NCI-H510A treated with DMSO at 0.1 percent for 48 hours (cell line): Measurements from ENCODE around the gene FOCAD.

ENCODE experiments used
- DNase-seq: peaks from one replicate; lab custom pipeline; 2025; lab: John Stamatoyannopoulos, UW

Gene FOCAD

DNA sequence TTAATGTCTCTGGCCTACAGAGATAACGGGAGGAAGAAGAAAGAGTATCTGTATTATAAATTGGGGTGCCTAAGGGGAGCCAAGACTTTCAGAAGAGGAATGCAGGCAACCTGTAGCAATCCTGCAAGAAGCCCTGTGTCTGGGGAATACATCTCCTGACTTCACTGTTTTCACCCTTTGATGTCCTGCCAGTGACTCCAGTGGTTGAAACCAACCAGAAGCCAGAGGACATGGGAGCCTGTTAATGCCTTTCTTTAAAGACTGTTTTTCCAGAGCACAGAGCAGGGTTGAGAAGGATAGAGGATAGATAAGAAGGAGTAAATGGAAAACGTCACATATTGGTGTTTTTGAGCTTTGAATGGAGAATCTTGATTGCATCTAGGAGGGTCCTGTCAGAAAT is 196.2 kb downstream of the FOCAD start:
- DNase-seq: no peak

DNA sequence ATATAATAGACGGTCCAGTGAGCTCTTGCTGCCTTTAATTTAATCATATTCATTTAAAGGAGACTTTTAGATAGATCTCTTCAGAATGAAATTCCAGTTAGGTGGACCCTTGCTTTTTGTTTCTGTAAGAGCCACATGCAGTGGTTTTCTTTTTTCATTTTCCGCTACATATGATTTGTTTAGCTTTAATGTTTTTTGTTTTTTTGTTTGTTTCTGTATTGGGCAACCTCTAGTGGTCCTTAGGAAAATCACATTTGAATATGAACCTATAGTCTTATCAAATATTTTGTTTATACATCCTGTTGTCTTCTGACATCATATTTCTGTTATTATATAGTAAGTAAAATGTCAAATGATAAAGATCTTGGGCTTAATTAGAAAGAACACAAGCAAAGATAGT is 196.6 kb downstream of the FOCAD start:
- no peak for DNase-seq

DNA sequence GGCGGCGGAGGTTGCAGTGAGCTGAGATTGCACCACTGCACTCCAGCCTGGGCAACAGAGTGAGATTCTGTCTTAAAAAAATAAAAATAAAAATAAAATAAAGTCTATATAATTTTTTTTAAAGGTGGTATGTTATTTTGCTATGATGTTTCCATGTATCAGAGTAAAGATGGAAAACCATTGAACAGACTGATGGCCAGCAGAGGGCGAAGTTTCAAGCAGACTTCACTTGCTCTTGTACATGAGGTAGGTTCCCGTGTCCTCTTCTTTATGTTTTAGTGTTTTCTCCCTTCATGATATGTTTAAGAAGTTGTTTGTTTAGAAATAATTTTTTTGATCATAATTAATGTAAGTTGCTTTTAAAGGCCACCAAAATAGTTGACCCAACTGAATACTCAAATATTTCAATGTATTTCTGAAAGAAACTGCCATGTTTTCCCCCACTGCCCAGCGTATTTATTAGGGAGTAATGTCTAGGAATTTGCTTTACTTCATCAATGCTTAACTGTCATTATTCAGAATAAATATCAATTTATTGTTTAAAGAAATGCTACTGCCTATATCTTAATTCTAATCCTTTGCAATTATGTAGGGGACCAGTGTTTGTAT is 201.0 kb downstream of the FOCAD start:
- peak; percentile 4 for DNase-seq

DNA sequence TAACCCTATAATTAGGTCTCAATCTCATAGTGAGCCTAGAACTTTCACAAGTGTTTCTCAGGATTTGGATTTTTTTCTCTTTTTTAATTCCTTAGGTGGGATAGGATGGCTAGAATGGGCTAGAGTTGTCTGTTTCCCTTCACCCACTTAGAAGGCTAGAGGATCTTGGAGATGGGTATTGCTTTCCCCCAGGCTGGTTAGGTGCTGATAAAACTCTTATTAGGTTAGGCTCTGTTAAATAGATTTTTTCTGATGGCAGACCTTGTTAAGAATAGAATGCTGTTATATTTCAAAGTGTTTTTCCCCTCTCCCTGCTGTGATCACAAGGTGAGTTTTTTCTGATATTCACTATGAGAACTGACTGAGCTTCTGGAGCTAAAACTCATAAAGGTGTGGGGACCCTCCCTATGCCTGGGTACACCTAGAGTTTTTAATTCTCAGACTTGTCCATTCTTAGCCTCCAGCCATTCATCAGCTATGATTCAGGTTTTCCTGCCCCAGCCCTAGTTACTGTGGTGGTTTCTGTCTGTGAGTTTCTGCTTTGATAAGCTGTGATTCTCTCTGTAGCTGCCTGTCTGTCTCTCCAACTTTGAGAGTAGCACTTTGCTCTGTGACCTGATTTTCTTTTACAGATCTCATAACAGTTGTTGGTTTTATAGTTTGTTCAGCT is 215.0 kb downstream of the FOCAD start:
- no peak for DNase-seq

DNA sequence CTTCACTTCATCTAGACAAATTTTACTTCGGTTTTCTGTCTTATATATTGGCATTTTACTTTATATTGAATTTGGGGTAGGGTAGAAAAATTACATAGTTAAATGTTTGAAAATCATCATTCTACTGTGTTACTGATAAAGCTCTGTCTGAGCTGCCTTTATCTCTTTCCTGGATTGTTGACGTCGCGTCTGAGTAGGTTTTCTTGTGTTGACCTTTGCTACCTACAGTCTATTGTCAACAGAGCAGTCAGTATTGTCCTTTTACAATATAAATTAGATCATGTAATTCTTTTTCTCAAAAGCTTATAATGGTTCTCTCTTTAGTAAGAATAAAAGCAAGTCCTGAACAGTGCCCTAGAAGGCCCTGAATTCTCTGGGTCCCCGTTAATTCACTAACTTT is 219.2 kb downstream of the FOCAD start:
- DNase-seq: no peak

DNA sequence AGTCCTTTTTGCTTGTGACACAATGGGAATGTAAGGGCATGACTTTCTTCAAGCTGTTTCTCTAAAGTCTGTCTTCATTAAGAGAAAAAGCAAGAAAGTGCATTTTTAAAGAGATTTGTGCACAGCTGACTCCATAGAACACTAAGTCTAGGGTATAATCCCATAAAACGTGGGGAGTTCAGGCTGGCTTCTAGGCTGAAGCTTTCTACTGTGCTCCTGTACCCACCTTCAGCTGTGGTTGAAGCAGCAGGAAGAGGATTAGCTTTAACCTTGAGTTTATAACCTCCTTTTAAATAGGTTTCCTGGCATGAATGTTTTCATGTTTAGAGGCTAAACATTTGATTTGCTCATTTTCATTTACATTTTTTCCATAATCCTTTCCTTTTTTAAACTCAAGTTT is 220.9 kb downstream of the FOCAD start:
- DNase-seq: no peak

DNA sequence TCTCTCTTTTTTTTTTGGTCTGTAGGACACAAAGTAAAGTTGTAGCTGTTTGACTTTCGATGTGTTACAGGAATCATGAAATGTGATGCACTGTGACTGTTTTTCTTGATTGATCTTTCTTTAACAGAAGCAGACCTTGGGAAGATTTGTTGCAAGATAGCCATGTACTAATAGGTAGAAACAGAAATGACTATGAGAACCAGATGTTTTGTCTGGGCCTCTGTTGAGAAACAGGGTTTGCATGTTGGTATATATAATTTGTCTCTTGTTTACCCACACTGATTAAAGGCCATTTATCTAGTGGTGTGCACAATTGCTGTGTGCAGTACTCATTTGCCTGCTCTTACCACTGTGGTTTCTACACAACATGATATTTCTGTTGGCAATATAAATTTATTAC is 222.3 kb downstream of the FOCAD start:
- DNase-seq: no peak

DNA sequence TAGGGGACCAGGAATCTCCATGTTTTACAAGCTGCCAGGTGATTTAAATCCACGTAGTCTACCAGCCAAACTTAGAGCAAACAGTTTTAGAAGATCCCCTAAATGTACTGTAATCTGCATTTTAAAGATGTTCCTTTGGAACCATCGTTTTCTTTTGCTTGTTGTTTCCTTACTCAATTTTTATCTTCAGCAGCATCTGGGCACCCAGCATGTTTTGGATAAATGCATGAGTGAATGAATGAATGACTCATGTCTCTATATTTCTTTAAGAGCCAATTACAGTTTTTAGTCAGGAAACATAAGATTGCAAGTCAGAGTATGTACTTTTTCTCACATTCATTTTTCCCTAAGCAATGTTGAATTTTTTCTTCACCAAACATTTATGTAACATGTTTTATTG is 224.4 kb downstream of the FOCAD start:
- no peak for DNase-seq

DNA sequence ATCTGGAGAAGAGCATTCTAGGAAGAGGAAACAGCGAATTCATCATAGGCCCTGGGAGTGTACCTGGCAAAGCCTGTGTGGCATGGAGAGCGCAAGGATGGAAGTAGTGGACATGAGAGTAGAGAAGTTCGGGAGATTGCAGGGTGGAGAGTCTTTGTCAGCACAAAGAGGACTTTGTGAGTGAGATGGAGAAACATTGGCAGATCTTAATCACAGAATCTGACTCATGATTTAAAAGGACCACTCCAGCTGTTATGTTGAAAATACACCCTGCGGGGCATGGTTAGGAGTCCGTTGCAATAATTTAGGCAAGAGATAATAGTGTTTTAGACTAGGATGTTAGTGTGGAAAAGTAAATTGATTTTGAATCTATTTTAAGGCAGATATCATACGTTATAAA is 230.5 kb downstream of the FOCAD start:
- DNase-seq: no peak

DNA sequence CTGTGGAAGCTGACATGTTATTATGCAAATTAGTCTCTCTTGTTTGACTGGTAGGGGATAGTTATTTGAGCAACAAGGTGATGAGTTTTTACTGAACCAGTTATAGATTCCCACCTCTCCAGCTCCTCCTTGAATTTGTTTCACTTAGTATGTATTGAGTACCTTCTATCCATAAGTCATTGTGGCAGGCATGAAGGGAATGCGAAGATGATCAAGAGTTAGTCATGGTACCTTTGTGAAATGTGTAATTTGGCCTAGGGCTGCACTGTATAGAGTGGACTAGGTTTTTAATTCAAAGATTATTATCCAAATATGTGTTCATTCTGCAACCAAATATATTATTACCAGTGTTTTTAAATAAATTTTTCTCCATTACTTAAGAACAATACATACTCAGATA is 237.3 kb downstream of the FOCAD start:
- DNase-seq: no peak

DNA sequence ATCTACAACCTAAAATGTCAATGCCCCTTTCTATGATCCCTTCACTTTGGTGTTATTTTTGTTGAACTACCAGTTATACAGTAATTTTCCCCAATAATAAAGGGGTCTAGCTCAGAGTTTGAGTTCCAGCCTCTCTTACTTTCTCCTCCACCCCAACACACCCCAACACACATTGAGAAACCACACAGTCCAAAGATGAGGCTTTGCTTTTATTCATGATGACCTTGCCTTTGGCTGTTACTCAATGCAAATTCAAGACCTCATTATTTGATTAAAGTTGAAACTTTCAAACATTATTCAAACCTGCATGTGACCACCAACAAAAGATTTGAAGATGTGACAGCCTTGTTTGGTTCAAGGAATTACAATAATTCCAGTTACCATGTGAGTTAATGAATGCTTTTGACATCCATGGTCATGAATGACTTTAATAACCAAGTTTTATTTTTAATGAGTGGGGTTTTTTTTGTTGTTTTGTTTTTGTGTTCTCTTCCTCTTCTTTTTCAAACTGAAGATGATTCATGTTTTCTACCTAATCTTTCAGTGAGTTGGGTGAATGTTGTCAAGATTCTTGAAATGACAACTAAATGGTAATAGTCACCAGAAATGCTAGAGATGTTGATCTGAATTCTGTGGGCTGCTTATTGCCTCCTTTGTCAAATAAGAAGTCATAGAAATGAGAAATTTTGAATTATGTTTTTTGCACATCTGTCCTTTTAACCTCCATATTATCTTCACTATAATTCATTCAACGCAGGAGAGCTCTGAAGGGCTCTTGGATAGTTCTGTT is 241.4 kb downstream of the FOCAD start:
- no peak for DNase-seq

DNA sequence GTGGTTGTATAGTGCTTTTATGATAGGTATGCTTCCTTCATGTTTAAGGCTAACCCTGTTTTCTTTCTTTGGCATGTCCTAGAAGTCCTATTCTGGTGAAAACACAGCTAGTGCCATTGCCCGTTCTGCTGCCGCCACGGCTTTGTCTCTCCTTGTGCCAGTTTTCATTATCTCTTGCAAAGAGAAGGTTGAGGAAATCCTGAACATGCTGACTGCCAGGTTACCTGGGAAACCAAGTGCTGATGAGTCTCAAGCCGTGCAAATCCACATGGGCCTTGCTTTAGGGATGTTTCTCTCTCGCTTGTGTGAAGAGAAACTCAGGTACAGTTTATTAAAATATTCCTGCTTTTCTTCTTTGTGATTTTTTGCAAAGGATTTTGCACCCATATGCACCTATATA is 245.2 kb downstream of the FOCAD start:
- DNase-seq: no peak

DNA sequence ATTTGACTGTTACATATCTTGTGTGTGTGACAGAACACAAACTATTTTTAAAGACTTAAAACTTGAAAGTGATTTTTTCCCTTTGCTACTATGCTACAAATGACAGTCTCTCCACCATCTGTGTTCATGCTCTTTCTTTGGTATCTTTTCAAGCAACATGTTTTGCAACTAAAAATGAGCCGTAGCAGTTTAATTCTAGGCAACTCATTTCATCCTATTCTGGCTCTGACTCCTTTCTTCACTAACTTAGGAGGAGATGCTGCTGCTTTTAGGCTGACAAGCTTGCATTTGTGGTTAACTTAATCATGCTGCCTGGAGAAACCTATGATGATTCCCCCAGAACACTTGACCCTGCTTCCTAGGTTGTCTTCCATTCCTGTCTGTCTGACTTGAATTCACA is 246.8 kb downstream of the FOCAD start:
- DNase-seq: no peak

DNA sequence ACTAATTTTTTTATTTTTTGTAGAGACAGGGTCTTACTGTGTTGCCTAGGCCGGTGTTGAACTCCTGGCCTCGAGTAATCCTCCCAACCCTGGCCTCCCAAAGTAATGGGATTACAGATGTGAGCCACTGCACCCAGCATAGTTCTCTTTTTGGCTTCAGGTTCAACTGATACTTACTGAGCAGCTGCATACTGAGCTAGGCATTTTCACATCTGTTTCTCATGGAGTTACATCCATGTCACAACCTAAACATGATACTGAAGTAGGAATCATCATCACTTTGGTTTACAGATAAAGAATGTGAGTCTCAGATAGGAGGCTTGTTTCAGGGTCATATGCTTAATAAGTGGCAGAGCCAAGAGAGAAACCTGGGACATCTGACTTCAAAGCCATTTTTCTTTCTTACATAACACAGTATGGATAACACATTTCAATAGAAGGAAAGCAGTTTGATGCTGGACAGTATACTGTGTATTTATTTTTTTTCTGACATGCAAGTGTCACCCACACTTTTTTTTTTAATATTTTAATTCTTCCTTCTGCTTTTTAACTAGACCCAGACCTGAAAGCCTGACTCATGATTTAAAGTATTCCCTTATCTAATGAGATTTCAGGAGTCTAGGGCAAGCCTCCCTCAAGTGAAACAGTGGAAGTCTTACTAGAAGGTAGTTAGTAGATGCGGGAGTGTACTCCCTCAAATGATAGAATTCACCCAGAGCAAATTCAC is 256.6 kb downstream of the FOCAD start:
- DNase-seq: no peak

DNA sequence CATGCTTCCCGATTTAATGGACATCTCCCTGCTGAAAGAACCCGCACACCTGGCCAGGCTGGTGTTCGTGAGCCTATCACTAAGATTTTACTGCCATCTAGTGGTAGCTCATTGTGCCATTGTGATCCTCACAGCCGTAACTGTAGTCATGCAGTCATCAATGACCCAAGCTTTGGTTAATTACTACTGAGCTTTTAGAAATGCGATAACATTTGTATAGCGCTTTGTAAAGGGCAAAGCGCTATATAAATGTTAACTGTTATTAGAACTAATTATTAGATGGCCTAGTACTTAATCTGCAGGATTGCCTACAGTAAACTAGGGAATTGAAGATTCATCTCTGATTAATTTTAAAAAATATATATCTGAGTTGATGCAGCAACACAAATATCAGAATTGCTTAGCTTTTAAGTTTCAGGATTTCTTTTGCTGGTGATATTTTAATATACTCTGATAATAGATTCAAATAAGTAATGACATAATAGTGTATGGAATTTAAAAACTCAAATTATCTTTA is 257.2 kb downstream of the FOCAD start:
- peak; percentile 72 for DNase-seq

DNA sequence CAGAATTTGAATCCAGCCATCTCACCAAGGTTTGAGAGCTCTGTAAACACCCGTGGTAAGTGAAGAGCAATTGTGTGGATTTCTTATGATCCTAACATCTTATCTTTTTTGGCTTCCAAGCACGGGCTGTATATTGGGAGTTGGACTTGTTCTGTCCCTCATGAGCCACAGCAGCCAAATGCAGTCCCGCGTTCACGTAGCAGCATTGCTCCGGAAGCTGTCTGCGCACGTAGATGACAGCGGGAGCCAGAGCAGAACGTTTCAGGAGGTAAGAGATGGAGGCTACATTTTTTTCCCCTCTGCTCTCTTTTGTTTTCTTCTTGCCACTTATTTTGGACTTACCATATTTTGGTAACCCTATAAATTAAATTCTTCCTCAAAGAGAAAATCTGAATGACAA is 260.4 kb downstream of the FOCAD start:
- no peak for DNase-seq

DNA sequence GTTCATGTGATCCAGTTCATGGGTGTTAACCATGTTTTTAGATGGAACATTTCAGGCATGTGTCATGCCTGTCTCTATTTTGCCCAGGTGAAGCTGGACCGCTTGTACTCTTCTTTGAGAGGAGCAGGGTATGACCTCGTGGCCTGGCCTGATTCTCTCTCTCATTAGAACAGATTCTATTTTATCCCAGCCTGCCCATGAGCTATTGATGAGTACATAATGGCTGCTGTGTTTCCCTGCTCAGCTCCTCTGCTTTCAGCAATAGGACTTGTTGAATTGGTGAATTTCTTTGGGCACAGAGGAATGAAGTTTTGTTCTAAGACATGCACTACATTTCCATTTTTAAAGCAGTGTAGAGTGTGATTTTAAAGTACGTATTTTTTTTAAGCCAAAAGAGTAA is 261.2 kb downstream of the FOCAD start:
- DNase-seq: no peak

DNA sequence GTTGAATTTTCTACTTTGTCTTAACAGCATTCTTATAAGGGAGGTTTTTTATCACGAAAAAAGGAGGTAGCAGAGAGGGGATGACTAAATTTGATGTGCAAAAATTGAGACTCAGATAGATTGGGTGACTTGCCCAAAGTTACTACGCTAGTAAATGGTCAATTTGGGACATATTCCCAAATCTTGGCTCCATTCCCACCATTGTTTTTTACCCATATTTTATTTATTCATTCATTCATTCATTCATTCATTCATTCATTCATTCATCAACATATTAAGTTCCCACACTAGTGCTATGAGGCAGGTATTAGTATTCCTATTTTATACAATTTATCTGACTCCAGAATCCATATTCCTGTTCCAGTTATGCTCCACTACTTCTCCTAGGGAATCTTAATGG is 261.8 kb downstream of the FOCAD start:
- no peak for DNase-seq

DNA sequence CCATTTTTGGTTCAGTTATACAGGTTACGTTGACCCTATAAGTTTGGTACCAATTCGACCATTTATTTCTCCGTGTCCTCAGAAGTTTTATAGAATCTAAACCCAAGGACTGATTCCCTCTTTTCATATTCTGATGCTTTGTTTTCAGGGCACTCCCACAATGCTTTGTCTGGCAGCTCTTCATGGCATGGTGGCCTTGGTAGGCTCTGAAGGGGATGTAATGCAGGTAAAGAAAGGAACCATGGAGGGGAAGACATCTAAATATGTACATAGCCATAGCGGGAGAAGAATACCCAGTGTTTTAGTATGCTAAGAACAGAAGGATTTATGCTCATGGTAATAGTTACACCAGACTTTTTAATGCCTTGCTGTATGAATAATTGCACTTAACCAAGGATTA is 264.6 kb downstream of the FOCAD start:
- DNase-seq: no peak

DNA sequence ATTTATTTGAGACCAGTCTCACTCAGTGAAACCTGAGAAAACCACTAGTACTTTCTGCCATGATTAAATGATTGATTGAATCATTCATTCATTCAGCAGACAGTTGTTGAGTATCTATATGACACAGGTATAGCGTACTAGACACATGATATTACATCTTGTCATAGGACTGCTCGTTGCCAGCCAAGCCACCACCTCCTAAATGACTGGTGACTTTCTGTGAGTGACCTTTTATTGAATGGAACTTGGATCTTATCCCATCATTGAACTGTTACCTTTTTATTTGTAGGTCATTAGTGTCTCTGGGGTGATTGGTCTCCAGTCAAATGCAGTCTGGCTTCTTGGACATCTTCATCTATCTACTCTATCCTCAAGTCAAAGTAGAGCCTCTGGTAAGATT is 266.6 kb downstream of the FOCAD start:
- no peak for DNase-seq

DNA sequence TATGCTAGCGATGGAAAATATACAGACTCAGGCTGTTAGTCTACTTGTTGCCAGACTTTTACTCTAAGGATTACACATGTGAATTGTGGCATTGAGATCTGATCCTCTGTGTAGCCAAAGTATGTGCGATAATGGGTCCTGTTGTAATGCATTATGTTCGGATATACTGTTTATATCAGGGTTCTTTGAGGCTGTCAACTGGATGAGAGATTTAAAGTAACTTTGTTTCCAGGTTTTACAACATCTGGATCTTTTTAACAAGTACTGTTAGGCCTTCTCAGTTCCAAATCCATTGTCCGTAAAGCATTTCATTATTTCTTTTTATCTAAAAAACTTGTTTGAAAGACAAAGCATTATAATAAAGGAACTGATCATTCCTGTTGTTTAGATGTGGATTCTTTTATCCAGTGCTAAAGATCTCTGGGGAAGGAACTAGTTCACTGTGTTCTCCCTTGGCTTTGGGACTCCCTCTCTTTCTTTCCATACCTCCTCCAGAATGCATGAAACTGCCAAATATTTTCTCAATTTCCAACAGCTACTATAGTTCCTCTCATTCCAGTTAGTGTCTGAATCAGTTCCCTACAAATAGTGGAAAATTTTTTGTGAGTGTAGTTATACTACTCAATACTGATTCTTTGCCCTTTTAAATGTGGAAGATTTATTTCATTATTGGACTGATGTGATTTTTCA is 278.6 kb downstream of the FOCAD start:
- DNase-seq: no peak

DNA sequence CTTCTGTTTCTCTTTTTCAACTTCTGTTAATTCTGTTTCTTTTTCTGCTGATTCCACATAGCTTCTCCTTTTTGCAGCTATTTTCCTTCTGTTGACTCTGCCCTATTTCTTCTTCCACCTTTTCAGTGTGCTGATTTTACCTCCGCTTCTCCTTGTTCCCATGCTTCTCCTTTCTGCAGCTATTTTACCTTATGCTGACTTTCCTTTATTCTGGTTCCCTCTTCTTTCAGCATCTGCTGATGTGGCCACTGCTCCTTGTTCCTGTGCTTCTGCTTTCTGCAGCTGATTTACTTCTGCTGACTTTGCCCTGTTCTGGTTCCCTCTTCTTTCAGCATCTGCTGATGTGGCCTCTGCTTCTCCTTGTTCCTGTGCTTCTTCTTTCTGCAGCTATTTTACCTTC is 288.6 kb downstream of the FOCAD start:
- DNase-seq: no peak
